HG03108 (cell line): Measurements from ENCODE around the gene TP53I3.
A peak's percentile ranks its signal among the peaks of the same experiment; 100 is the strongest.
"Not testable (repeated sequence)": the region's sequence is repeated elsewhere in the genome, so short reads cannot be mapped to it uniquely, and the experiment has no call there.

Source experiments
- ATAC-seq: cut with Tn5 transposase; IDR thresholded peaks from one replicate; pipeline ENCODE4 v1.9.1; 2021; ENCODE audit warnings: moderate library complexity; ENCODE audit not compliant: unreplicated experiment

TP53I3 gene

DNA sequence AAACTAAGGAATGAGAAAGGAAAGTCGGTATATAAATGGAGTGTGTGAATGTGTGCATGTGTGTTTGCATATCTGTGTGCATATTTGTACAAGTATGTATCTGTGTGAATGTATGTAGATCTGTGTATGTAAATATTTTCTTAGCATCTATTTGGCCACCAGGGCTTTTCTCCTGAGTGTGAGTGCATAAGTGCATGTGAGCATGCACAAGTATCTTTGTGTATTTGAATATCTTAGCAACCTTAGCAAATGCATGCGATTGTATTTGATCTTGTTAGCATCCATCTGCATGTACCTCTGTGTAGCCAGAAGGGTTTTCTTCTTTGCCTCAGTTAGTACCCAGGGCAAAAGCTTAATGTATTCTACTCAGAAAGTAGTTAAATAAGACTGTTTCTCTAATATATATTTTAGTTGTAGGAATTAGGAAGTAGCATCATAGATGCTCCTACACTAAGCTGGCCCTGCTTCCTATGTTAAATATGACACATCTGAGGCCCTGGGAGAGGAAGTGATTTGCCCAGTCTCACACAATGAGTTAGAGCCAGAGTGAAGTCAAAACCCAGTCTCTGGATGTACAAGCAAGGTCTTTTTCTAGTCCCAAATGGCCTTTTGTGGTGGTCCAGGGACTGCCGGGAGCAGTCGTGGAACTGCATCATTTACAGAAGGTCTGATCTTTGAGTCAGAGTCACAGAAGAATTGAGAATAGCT, 25.9 kb downstream of the TP53I3 start:
- no peak for ATAC-seq

GRCh38 chr2:24055750-24056149, 28.9 kb downstream of the TP53I3 start:
- no peak for ATAC-seq

DNA sequence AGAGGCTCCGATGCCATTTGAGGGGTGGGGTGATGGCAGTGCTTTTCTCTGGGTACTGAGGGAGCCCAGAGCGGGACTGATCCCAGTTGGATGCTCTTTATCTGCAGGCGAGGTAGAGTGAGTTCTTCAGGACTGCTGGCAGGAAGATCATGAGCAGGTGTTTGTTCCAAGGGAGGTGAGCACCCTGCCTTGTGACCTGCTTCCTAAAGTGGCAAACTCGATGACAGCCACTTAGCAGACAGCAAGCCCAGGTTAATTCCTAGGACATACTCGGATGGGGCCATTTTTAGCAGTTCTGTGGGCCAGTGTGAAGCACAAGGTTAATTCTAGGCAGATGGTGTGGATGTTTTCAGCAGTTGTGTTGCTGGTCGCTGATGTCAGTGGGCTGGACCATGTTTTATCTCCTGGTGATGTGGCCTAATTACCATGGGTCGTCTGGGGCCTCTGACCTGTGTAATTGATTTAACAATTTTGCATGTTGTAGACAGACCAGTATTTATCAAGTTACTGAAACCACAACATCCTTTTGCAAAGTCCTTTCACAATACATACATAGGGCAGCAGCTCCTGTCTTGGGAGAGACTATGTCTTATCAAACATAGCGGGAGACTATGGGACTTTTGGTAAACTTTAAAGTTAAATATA, 30.1 kb downstream of the TP53I3 start:
- ATAC-seq = no peak

DNA sequence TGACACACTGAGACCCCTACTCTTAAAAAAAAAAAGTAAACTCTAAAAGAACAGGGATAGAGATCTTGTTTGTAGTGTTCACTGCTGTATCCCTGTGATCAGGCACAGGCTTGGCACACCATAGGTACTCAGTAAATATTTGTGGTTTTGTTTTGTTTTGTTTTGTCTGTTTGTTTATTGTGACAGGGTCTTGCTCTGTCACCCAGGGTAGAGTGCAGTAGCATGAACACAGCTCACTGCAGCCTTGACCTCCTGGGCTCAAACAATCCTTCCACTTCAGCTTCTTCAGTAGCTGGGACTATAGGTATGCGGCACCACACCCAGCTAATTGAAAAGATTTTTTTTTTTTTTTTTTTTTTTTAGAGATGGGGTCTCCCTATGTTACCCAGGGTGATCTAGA, 31.7 kb downstream of the TP53I3 start:
- no peak for ATAC-seq

GRCh38 chr2:24051833-24052232, 32.8 kb downstream of the TP53I3 start:
- no peak for ATAC-seq

- ATAC-seq = no peak
Measured at GRCh38 chr2:24050041-24050979, 34.3 kb downstream of the TP53I3 start.

- no peak for ATAC-seq
Measured at GRCh38 chr2:24049485-24050021, 35.1 kb downstream of the TP53I3 start, which contains the start of gene FKBP1B. TSS of gene FKBP1B (plus strand) at chr2:24049741. CDS start at chr2:24049850, 109 bp downstream.

DNA sequence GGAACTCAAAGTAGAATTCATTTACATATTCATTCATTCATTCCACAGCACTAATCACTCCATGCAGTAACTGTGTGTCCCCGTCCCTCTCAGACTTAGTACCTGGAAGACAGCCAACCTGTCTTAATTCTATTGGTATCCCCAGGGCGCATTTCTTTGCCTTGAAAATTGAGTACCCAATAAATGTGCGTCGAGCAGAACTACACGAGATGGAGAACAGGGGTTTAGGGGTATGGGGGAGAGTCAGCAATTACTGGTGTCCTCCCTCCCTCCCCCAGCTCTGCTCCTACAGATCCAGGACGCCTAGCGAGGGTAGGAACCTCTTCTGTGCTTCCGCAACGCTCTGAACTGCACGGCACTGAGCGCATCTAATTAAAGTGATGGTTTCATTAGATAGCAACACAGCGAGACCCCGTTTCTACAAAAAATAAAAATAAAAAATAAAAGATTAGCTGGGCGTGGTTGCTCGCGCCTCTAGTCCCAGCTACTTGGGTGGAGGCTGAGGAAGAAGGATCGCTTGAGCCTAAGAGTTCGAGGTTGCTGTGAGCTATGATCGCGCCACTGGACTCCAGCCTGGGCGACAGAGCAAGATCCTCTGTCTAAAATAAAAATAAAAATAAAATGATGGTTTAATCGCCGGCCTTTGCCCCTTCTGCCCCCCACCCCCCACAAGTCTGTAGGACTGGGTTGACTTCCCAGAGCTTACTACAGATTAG, 35.7 kb downstream of the TP53I3 start:
- ATAC-seq = no peak

GRCh38 chr2:24047703-24048033, 37.0 kb downstream of the TP53I3 start:
- ATAC-seq = no peak

DNA sequence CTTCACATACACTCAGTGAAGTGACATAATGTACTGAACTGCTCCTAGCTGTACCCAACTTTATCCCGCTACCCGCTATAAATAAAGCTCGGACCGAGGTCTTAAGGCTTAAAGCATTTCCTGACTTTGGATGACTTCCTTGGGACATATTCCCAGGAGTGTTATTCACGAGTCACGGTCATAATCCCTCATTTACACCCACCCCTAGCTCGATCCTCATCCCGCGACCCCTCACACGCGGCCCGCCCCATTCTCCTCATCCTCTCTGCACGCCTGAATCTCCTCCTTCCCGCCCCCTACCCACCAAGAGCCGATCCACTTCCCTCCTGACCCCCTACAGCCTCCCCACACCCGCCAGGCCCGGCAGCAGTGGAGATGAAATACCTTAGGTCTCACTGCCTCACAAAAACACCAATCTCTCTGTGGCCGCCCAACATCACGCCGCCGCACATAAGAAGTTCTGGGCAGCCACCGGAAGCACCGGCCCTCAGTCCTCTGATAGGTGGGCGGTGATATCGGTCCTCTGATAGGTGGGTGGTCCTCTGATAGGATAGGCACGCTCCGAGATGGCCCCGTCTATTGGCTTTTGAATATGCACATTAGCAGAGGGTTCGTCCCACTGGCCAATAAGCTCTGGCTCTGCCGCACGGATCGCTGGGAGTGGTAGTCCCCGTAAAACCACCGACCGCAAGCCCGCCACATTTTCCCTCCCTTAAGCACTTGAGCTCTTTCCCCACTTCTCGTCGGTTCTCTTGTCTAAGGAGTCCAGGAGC, 37.5 kb downstream of the TP53I3 start, which contains the start of gene WDCP:
Gene WDCP, minus strand, starts transcription at position 462 of the 773 bp plus-strand sequence. CDS start 7,897 bp downstream, outside the sequence.
- ATAC-seq = peak; percentile 99

DNA sequence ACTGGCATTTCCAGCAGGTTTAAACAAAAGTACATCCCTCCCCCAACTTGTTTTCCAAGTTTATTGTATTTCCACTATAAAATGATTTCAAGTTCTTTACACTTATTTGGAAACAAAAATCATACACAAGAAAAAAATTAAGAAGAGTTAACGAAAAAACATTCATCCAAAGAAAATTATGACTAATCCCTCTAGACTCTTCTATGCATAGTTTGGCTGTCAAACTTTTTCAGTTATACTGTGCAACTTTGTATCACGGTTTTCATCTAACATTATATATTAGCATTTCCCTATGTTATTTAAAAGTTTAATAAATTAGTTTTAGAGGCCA, 38.1 kb downstream of the TP53I3 start:
- ATAC-seq = no peak

DNA sequence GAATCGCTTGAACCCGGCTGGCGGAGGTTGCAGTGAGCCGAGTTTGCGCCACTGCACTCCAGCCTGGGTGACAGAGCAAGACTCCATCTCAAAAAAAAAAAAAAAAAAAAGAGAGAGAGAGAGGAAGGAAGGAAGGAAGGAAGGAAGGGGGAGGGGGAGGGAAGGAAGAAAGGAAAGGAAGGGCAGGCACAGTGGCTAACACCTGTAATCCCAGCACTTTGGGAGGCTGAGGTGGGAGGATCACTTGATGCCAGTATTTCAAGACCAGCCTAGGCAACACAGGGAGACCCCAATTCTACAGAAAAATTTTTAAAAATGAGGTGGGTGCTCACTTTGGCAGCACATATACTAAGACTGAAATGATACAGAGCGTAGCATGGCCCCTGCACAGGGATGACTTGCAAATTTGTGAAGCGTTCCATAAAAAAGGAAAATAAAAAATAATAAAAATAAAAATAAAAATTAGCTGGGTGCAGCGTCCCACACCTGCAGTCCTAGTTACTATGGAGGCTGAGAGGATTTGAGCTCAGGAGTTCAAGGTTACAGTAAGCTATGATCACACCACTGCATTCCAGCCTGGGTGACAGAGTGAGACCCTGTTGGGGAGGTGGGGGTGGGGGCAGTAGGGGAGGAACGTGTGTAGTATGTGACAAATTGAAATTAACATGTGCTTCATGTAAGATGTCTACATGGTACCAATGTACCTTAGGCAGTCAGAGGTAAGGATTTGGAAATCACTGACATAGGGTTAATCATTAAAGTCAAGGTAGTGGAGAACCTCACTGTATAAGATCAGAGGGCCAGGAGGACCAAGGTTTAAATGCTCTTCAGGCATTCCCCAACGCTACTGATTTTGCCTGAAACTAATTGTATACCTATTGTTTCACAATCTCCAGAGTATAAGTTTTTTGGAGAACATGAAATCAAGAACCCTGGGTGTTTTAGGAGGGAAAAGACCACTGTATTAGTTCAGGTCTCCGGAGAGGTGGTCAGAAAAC, 38.8 kb downstream of the TP53I3 start:
- ATAC-seq = no peak

GRCh38 chr2:24043133-24043532, 41.5 kb downstream of the TP53I3 start:
- ATAC-seq = not testable (repeated sequence)

- ATAC-seq = no peak
Measured at GRCh38 chr2:24040511-24040910, 44.1 kb downstream of the TP53I3 start.

DNA sequence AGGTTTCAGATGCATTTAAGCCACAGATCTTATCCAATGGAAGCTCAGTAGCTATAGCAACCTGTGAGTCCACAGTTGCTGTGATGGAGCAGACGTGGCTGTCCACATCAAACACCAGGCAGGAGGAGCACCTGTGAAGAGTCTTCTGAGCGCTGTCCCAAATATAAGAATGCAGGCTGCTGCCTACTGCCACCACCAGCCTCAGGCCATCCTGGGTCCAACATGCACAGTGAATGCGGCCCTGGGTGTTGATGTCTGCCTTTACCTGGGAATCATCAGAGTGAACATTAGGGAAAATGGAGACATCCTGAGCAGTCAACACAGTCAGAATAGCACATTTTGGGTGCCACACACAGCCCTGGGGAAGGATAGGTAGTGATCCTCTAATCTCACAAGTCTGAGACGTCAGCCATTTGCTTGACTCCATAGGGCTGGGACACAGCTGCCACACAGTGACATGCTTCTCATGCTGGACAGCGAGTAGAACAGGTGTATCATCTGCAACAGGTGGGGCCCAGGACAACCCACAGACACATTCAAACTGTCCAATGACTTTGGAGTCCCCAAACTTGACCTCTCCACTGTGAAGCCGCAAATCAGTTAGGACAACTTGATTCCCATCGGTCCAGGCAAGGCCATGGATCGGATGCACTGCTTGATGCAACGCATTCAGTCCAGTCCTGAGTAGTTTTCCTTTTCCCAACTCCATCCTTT, 45.7 kb downstream of the TP53I3 start:
- ATAC-seq = no peak
